ENCODE measurements around the gene RTP4. TPM values are rescaled to one million over a fixed set of nuclear protein-coding genes. Genes with fewer than 3 reads are reported as not detected.

Gene RTP4
- 0.86 and 2.0 TPM in 2 replicates for total RNA-seq

GRCh38 chr3:187368251-187369088, at the start of gene RTP4:
Gene RTP4 (plus strand): TSS chr3:187368385. CDS start chr3:187368442, 57 bp downstream.

Other genes starting within 250 kb of the RTP4 start
- gene RPL39L, start 228.9 kb upstream of the RTP4 start, total RNA-seq: 12.7 and 13.9 TPM in 2 replicates
- not detected in 2 replicates for gene RTP1, start 170.9 kb upstream of the RTP4 start, total RNA-seq
- 5.2 and 5.6 TPM in 2 replicates for gene MASP1, start 76.6 kb upstream of the RTP4 start, total RNA-seq